ENCODE results near the gene TIA1.

Gene TIA1

GRCh38 chr2:70243806-70244584 lies 4.4 kb downstream of the TIA1 start:
- peak; percentile 54 to 61 for DNase-seq
- TF ChIP-seq POLR2A (IDR thresholded peaks at IDR 0.05; ENCODE audit: low read length) (no peak), GATA1 (IDR thresholded peaks at IDR 0.05; ENCODE audit: low read depth, low read length) (no peak)

- no peak for DNase-seq
- TF ChIP-seq GATA1 (IDR thresholded peaks at IDR 0.05; ENCODE audit: low read depth, low read length) (no peak), POLR2A (IDR thresholded peaks at IDR 0.05; ENCODE audit: low read length) (no peak)
Measured at GRCh38 chr2:70242552-70242951, 5.9 kb downstream of the TIA1 start.

- TF ChIP-seq POLR2A (IDR thresholded peaks at IDR 0.05; ENCODE audit: low read length) (no peak), GATA1 (IDR thresholded peaks at IDR 0.05; ENCODE audit: low read depth, low read length) (no peak)
- no peak for DNase-seq
Measured at GRCh38 chr2:70241340-70241739, 7.1 kb downstream of the TIA1 start.

GRCh38 chr2:70240599-70240998 lies 7.8 kb downstream of the TIA1 start:
- DNase-seq, result no peak
- TF ChIP-seq POLR2A (IDR thresholded peaks at IDR 0.05; ENCODE audit: low read length) (no peak), GATA1 (IDR thresholded peaks at IDR 0.05; ENCODE audit: low read depth, low read length) (no peak)

- no peak for TF ChIP-seq POLR2A (IDR thresholded peaks at IDR 0.05; ENCODE audit: low read length)
- TF ChIP-seq GATA1 (IDR thresholded peaks at IDR 0.05; ENCODE audit: low read depth, low read length), result no peak
- DNase-seq, result no peak
Measured at GRCh38 chr2:70233926-70234325, 14.5 kb downstream of the TIA1 start.

- TF ChIP-seq GATA1 (IDR thresholded peaks at IDR 0.05; ENCODE audit: low read depth, low read length) (no peak), POLR2A (IDR thresholded peaks at IDR 0.05; ENCODE audit: low read length) (no peak)
- no peak for DNase-seq
Measured at GRCh38 chr2:70226781-70227180, 21.6 kb downstream of the TIA1 start.

GRCh38 chr2:70223305-70223704 lies 25.1 kb downstream of the TIA1 start:
- peak; percentile 26 to 32 for DNase-seq

GRCh38 chr2:70214953-70215549 lies 33.4 kb downstream of the TIA1 start:
- TF ChIP-seq GATA1 (IDR thresholded peaks at IDR 0.05; ENCODE audit: low read depth, low read length) (no peak), POLR2A (IDR thresholded peaks at IDR 0.05; ENCODE audit: low read length) (no peak)
- DNase-seq, result no peak

- no peak for DNase-seq
- no peak for TF ChIP-seq POLR2A (IDR thresholded peaks at IDR 0.05; ENCODE audit: low read length)
- no peak for TF ChIP-seq GATA1 (IDR thresholded peaks at IDR 0.05; ENCODE audit: low read depth, low read length)
Measured at GRCh38 chr2:70214365-70214764, 34.1 kb downstream of the TIA1 start.

- no peak for TF ChIP-seq GATA1 (IDR thresholded peaks at IDR 0.05; ENCODE audit: low read depth, low read length)
- DNase-seq, result no peak
Measured at GRCh38 chr2:70212298-70212932, 36.0 kb downstream of the TIA1 start.

- no peak for DNase-seq
- TF ChIP-seq POLR2A (IDR thresholded peaks at IDR 0.05; ENCODE audit: low read length) (no peak), GATA1 (IDR thresholded peaks at IDR 0.05; ENCODE audit: low read depth, low read length) (no peak)
Measured at GRCh38 chr2:70211595-70211994, 36.8 kb downstream of the TIA1 start.

GRCh38 chr2:70204452-70204851 lies 44.0 kb downstream of the TIA1 start:
- TF ChIP-seq GATA1 (IDR thresholded peaks at IDR 0.05; ENCODE audit: low read depth, low read length) (no peak), POLR2A (IDR thresholded peaks at IDR 0.05; ENCODE audit: low read length) (no peak)
- DNase-seq, result no peak

- DNase-seq, result no peak
- TF ChIP-seq POLR2A (IDR thresholded peaks at IDR 0.05; ENCODE audit: low read length) (no peak), GATA1 (IDR thresholded peaks at IDR 0.05; ENCODE audit: low read depth, low read length) (no peak)
Measured at GRCh38 chr2:70203086-70203485, 45.3 kb downstream of the TIA1 start.

GRCh38 chr2:70202236-70202806 lies 46.1 kb downstream of the TIA1 start:
- TF ChIP-seq POLR2A (IDR thresholded peaks at IDR 0.05; ENCODE audit: low read length) (no peak), GATA1 (IDR thresholded peaks at IDR 0.05; ENCODE audit: low read depth, low read length) (no peak)
- no peak for DNase-seq
